ENCODE results near the gene LCE1A. TPM values are rescaled to one million over a fixed set of nuclear protein-coding genes. Genes with fewer than 3 reads are reported as not detected.

LCE1A gene
- total RNA-seq = not detected

GRCh38 chr1:152827173-152827572 is at the start of gene LCE1A:
TSS of gene LCE1A (plus strand) at chr1:152827473. CDS start at chr1:152827473, 0 bp downstream.
- 62 to 67% methylated on average over 1 to 2 of the region's 2 CpGs for WGBS, 2 donors (ENCODE audit: low coverage in 1 of 2)
- no peaks in the 10 kb centered on the region for H3K4me1 ChIP-seq
- no peak for ATAC-seq
- TF ChIP-seq POLR2A (IDR thresholded peaks at IDR 0.05) (no peak), POLR2AphosphoS5 (IDR thresholded peaks at IDR 0.05) (no peak), CTCF (IDR thresholded peaks at IDR 0.05) (no peak), EP300 (IDR thresholded peaks at IDR 0.05) (no peak)
- no peak within 1 kb of the TSS for H3K27ac ChIP-seq
- H3K36me3 ChIP-seq = no peaks in the 10 kb centered on the region
- no peaks in the 10 kb centered on the region for H3K27me3 ChIP-seq
- no peak within 1 kb of the TSS for H3K4me3 ChIP-seq
- H3K9me3 ChIP-seq = no peaks in the 10 kb centered on the region

- TF ChIP-seq CTCF (IDR thresholded peaks at IDR 0.05) (no peak), EP300 (IDR thresholded peaks at IDR 0.05) (no peak), POLR2AphosphoS5 (IDR thresholded peaks at IDR 0.05) (no peak), POLR2A (IDR thresholded peaks at IDR 0.05) (no peak)
- WGBS, 2 donors (ENCODE audit: low coverage in 1 of 2) = 32 to 33% methylated on average over 3 of the region's 4 CpGs
- Histone ChIP-seq H3K27ac (no peak overlapping the region), H3K9me3 (no peaks in the 10 kb centered on the region), H3K27me3 (no peaks in the 10 kb centered on the region), H3K36me3 (no peaks in the 10 kb centered on the region), H3K4me1 (no peaks in the 10 kb centered on the region), H3K4me3 (no peak overlapping the region)
- ATAC-seq = no peak
These were observed 49.6 kb upstream of the LCE1A start for GRCh38 chr1:152777510-152778137.

- 66 to 85% methylated on average over 2 of the region's 2 CpGs for WGBS, 2 donors (ENCODE audit: low coverage in 1 of 2)
- H3K27ac ChIP-seq = no peak overlapping the region
These were observed 44.2 kb upstream of the LCE1A start for GRCh38 chr1:152783095-152783494.

GRCh38 chr1:152786077-152786476 is 41.2 kb upstream of the LCE1A start, which contains the start of gene LCE1E:
TSS of gene LCE1E (plus strand) at chr1:152786257. CDS start at chr1:152787300, 1,043 bp downstream.
- no peak for ATAC-seq
- no CpG with 5 or more reads among the region's 2 CpGs for WGBS, 2 donors (ENCODE audit: low coverage in 1 of 2)
- Histone ChIP-seq H3K4me1 (no peaks in the 10 kb centered on the region), H3K9me3 (no peaks in the 10 kb centered on the region), H3K27me3 (no peaks in the 10 kb centered on the region), H3K27ac (no peak within 1 kb of the TSS), H3K36me3 (no peaks in the 10 kb centered on the region), H3K4me3 (no peak within 1 kb of the TSS)
- TF ChIP-seq POLR2AphosphoS5 (IDR thresholded peaks at IDR 0.05) (no peak), EP300 (IDR thresholded peaks at IDR 0.05) (no peak), POLR2A (IDR thresholded peaks at IDR 0.05) (no peak), CTCF (IDR thresholded peaks at IDR 0.05) (no peak)

More at GRCh38 chr1:152783095-152783494, 44.2 kb upstream of the LCE1A start:
- TF ChIP-seq CTCF (IDR thresholded peaks at IDR 0.05) (no peak), POLR2AphosphoS5 (IDR thresholded peaks at IDR 0.05) (no peak), EP300 (IDR thresholded peaks at IDR 0.05) (no peak), POLR2A (IDR thresholded peaks at IDR 0.05) (no peak)
- ATAC-seq = no peak
- Histone ChIP-seq H3K36me3 (no peaks in the 10 kb centered on the region), H3K4me1 (no peaks in the 10 kb centered on the region), H3K27me3 (no peaks in the 10 kb centered on the region), H3K4me3 (no peak overlapping the region), H3K9me3 (no peaks in the 10 kb centered on the region)

- no peak for ATAC-seq
- Histone ChIP-seq H3K4me3 (no peak overlapping the region), H3K27me3 (no peaks in the 10 kb centered on the region), H3K36me3 (no peaks in the 10 kb centered on the region), H3K4me1 (no peaks in the 10 kb centered on the region), H3K9me3 (no peaks in the 10 kb centered on the region), H3K27ac (no peak overlapping the region)
- WGBS, 2 donors (ENCODE audit: low coverage in 1 of 2) = 59 to 64% methylated on average over 4 of the region's 4 CpGs
- TF ChIP-seq POLR2A (IDR thresholded peaks at IDR 0.05) (no peak), POLR2AphosphoS5 (IDR thresholded peaks at IDR 0.05) (no peak), EP300 (IDR thresholded peaks at IDR 0.05) (no peak), CTCF (IDR thresholded peaks at IDR 0.05) (no peak)
These were observed 31.6 kb upstream of the LCE1A start for GRCh38 chr1:152795686-152796085.

All from gastroesophageal sphincter (tissue), 4 donors.